GM10847 (cell line): ENCODE data around the gene PGM1.

Source experiments
- POLR2A ChIP-seq: IDR thresholded peaks from 2 replicates; pipeline ENCODE4 v1.6.1; 2011; ENCODE audit not compliant: insufficient read length; ENCODE audit errors: extremely low read depth

The PGM1 gene

DNA sequence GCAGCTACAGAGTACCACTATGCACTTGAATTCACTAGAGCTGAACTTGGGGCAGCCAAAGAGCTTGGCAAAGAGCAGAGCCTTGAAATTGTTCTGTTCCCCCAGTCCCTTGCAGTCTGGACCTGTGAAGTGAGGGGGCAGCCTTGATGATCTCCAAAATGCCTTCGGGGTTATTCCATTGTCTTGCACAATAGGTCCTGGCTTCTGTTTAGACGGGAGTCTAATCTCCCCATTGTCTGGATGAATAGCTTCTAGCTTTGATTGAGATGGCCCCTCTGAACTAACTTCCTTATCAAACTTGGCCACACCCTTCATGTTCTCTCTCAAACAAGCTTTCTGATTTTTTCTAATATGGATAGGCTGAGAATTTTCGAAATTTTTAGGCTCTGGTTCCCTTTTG, 72.6 kb downstream of the PGM1 start:
- no peak for TF ChIP-seq POLR2A

DNA sequence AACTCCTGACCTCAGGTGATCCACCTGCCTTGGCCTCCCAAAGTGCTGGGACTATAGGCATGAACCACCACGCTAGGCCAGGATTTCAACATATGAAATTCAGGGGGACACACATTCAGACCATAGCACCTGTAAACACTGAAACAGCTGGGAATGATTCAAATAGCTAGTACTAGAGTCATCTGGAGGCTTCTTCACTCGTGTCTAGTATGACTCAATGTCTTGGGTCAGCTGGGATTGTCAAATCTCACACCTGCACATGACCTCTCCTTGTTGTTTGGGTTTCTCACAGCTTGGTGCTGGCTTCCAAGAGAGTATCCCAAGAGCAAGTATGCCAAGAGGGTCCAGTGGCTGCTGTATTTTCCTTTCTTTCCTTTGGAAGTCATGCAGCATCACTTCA, 75.1 kb downstream of the PGM1 start:
- TF ChIP-seq POLR2A = no peak

DNA sequence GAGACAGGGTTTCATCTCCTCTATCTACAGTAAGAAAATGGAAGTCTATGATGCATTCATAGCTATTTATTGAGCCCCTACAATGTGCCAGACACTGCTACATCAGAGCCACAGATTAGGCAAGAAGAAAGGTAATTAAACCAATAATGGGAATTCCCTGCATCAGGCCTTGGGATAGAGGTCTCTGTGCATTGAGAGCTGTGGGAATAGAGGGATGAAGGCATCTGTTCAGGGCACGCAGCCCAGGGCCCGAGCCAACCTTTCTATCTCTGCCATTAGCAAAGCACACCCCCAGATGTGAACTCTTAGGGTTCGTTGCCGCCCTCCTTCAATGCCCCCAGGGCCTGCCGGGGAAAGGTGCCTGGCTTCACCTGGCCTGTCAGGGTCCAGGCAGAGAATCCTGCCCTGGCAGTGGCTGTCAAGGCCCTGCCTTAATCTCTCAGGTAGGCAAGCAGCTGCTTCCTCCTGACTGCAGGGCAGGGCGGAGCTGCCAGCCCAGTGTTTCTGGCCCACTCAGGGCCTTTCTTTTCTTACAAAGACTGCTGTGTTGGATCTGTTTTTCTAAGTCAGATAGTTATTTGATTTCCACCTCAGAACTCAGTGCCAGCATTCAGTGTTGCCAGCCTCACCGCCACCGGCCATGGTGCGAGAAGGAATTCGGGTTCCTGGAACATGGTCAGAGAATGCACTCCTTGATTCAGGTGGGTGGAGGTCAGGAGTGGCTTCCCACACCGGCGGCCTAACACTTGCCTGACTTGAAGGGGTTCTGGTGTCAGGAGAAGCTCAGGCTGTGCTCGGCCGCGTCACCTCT, 76.1 kb downstream of the PGM1 start:
- TF ChIP-seq POLR2A = no peak

DNA sequence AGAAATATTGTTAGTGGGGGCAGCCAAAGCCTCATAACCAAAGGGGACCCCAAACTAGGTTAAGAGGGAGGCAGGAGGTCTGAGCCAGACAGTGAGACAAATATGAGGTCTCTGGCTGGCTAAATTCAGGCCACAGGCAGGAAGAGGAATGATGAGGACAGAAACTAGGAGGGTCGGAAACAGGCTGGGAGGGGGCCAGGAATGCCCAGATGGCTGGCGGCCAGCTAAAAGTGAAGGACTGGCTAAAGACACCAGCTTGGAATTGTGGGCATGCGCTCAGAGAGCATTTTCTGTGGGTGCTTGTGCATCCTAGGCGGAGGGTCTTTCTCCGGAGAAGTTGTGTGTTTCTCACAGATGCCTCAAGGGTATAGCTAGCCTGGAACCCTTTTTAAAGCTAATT, 77.0 kb downstream of the PGM1 start:
- no peak for TF ChIP-seq POLR2A

DNA sequence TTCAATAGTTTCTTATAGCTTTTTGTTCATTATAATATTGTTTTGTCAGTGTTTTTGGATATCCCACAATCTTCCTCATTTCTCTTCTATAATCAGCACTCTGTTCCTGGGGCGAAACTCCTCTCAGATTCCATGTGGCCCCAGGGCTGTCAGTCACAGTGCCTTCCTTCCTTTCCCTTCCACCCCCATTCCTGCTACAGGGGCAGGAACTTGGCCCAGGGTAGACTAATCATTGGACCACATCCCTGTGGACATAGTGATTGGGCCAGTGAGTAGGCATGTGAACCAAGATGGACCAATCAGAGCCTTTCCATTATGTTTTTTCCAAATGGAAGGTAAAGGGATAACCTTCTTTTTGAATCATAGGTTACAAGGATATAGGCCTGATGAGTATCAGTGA, 78.3 kb downstream of the PGM1 start:
- TF ChIP-seq POLR2A = no peak

DNA sequence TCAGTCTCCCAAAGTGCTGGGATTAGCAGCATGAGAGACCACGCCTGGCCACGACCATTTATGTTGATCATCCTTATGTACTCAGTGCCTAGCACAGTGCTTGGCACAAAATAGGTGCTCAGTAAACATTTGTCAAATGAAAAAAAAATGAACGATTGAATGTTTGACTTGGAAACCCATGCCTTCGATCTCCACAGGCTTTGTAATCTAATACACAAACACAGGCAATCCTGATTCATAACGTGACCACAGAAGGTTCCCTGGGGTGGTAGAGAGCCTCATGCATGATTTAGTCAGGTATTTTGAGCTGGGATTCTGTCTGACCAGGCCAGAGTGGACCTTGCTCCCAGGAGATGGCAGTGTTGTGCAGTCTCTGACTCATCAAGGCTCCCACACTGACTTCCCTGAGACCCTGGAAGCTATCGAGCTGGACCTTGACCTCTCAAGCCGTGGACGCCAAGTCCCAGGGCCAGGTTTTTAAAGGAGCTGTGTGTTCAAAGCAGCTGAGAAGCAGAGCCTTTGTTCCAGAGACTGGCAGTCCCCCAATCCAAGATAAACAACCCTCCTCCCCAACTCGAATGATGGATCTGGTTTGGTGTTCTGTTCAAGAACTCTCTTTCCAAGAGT, 81.1 kb downstream of the PGM1 start:
- no peak for TF ChIP-seq POLR2A

DNA sequence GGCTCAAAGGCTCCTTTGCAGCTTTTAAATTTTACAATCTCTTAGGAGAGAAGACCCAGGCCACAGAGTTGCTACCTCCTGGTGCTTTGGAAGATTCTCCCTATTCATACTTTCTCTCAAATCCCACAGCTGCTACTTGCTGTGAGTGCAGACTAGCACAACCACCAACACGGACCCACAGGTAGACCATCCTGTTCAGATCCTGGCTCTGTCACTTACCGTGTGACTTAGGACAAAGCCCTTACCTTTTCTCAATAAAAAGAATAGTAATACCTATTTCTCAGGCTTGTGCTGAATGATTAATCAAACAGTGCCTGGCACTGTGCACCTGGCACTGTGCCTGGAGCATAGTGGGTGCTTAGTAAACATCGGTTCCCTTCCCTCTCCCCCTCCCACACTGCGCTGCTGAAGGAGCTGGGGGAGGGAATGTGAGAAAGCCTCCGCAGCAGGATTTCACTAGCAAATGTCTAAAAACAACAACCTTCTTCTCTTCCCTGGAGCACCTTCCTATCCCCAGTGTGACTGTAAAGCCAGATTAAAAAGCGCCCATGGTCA, 81.7 kb downstream of the PGM1 start:
- TF ChIP-seq POLR2A = no peak

DNA sequence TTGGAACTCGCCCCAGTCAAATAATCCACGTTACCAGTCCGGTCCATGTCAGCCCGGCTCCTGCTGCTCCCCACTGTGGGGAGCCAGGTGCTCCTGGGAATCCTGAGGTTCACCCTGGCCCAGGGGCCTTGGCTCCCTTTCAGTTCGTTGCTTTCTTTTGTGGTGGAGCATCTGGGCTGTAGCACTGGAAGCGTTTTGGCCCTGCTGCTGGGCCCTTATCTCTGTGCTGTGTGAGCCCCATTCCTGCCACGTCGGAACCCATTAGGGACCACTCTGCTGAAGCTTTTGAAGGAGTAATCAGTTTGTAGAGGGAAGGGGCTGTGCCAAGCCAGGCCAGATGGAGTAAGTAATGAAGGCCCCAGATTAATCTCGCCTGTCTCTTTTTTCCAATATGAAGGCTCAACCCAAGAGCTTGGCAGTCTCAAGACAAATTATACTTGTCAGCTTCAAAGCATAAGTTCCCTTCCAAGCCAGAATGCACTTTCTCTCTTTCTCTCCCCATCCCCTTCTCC, 82.3 kb downstream of the PGM1 start:
- no peak for TF ChIP-seq POLR2A

DNA sequence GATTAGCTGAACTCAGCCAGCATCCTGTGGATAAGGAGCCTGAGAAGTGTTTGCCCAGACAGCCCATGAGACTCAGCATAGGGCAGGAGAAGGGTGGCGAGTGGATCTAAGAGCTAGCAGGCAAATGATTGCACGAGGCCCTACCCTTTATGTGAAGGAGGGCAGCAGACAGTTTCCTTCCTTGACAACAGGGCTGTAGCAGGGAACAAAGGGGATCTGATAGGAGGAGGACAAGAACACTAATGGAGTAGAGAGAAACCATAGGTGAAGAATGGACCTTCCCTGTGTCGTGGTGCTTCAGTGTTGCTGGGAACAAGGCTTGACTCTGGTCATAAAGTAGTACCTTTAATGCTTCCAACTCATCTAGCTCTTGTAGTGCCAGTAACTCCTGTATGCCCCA, 84.3 kb downstream of the PGM1 start:
- TF ChIP-seq POLR2A = no peak

DNA sequence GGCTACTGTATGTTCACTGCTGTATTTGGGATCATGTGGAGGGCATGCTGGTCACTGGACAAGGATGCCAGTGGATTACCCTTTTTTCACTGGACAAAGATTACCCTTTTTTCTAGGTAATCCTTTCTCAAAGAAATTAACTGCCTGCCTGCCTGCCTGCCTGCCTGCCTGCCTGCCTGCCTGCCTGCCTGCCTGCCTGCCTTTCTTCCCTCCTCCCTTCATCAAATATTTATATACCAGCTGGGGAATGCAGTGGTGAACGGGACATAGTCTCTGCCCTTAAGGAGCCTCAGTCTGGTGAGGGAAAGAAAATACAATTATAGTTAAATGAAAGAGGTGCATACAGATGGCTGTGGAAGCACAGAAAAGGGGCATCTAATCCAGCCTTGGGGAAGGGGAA, 85.0 kb downstream of the PGM1 start:
- no peak for TF ChIP-seq POLR2A

DNA sequence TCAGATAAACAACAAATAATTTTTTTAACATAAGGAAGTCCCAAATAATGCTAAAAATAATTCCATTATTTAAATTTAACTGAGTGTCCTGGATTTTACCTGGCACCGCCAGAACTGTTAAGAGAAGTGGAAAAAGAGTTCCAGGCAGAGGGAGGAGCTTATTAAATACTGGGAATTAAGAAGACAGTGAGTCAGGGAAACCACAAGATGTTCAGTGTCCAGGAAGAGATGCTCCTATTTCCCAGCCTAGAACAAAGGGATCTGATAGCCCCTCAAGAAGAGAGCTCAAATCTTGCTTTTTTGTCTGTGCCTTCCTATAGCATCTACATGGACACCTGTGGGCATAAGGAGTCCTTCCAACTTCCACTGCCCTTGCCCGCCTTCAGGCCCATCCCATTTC, 85.9 kb downstream of the PGM1 start:
- no peak for TF ChIP-seq POLR2A

DNA sequence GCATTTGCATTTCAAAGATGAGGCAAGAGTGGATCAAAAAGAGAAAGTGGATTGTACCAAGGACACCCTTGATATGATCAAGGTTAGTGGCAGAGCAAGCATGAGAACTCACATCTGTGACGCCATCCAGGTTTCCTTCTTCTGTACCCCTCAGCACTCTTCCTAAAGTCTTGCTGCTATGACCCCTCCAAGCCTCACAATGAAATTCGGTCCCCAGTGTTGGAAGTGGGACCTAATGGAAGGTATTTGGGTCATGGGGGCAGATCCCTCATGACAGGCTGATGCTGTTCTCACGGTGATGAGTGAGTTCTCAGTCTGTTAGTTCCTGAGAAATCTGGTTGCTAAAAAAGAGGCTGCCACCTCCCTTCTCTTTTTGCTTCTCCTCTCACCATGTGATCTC, 86.4 kb downstream of the PGM1 start:
- no peak for TF ChIP-seq POLR2A

DNA sequence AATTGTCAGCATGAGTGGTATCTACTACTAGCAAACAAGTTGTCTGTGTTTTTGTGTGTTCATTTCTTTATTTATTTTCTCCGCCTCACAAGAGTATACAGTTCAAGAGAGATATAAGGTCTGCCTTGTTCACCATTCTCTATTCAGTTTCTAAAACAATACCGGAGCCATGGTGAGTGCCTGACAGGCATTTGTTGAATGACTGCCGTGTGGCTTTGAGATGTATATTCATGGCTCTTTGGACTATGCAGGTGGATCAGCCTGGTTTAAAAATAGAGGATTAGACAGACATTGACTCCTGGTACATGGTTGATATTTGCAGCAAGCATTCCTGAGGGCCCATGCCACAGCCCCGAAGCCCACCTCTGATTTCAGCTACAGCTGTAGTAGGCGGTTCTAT, 89.7 kb downstream of the PGM1 start:
- no peak for TF ChIP-seq POLR2A

DNA sequence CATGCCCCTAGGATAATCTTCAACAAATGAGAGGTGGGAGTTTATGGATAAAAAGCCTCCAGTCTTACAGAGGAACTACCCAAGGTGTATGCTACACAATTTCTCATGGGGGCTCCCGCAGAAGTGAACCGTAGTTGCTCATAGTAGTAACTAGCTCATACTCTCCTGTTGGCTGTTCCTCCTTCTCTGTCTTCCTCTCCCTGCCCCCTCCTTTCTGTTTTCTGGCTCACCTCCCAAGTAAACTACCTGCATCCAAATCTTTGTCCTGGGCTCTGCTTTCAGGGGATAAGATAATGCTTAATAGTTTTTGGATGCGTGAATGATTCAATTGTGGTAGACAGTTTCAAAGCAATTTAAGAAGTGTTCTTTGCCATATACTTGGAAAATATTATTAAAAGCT, 90.5 kb downstream of the PGM1 start:
- no peak for TF ChIP-seq POLR2A

DNA sequence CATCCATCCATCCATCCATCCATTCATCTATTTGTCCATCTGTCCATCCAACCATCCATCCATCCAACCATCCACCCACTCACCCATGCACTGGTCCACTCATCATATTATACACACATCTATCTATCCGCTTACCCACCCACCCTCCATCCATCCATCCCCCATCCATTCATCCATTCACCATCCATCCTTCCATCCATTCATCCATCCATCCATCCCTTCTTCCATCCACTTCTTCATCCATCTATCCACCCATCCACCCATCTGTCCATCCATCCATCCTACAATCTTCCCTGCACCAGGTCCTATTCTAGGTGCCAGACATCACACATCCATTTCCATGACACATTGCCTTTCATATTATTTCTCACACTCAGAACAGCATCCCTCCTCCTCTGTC, 93.5 kb downstream of the PGM1 start:
- no peak for TF ChIP-seq POLR2A

DNA sequence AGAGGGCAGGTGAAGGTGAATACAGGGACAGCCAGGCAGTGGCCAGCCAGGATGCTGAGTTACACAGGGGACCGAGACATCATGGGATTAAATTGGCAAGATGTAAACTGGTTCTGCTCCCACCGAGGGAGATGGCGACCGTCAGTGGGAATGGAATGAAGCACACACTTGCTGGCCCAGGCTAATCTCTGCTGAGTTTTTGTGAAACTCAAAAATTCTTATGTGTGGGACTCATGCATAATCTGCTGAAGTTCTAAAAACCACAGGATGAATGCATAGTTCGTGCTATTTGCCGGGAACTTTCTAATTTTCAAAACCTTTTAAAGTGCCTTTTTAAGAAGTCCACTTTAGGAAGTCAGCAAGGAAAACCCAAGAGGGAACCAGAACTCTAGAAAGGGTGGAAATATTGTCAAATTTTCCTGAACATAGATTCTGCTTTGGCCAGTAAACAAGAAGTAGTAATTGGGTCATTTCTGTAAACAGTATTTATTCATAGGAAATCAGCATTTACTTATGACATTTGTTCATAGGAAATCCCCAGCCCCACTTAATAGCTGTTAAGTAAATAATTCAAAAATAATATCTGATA, 95.2 kb downstream of the PGM1 start:
- TF ChIP-seq POLR2A = no peak
